ENCODE measurements around the gene AGAP6.
"Not testable (repeated sequence)": the region's sequence is repeated elsewhere in the genome, so short reads cannot be mapped to it uniquely, and the experiment has no call there.

AGAP6 gene

DNA sequence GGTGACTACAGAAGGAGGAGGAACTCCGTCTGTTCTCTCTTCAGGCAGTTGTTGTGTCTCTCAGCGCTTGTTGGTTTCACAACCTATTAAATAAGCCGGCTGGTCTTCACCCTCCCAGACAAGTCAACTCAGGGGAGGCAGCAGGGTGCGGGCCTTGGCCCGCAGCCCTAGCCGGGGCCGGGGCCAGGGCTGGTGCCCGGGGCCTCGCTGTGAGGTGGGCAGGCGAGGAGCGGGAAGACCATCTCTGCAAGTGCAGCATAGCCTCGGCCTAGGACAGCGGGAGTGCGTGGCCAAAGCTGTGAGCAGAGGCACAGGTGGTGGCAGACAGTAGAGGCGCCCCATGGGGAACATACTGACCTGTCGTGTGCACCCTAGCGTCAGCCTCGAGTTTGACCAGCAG lies at the start of gene AGAP6:
Gene AGAP6 (plus strand): TSS at position 31 of the 400 bp plus-strand sequence. CDS start 310 bp downstream, at position 341.
- DNase-seq (ENCODE audit: low read depth) = not testable (repeated sequence)

DNA sequence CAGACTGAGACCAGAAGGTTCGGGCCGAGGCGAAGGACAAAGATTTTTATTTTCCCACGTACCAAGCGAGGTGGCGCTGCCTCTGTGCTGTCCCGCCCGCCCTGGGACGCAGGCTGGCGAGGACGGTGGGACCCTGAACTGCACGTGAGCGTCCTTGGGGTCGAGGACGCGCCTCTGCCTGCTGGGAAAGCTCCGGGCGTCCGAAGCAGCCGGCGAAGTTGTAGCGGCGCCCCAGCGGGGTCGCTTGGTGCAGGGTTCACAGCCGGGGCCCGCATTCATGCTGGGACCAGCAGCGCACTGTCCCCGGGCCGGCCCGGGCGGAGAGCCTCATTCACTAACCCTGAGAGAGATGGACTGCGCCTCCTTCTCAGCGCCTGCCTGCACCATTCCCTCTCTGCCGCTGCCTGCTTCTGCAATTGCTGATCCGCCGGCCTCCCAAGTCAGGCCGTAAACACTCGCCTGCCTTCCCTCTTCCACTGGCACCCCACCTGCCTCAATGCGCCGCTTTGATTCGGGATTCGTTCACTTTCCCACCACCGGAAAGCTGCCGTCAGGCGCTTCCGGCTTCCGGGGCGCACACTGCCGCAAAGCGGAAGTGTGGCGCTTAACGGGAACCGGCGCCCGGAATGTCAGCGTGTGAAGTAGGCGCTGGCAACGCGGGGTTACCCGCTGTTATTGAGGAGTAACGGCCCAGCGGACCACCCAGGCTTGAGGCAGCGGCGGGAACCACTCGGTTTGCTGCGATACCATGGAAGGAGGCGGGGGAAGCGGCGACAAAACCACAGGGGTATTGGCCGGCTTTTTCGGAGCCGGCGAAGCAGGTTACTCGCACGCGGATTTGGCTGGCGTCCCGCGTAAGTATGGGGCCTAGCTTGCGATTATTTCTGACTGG lies 46.5 kb upstream of the AGAP6 start, which contains the start of the genes PARG and TIMM23B:
Gene PARG (minus strand): TSS at position 581 of the 892 bp plus-strand sequence. CDS start 302 bp downstream, at position 279.
Gene TIMM23B (plus strand): TSS at position 607 of the 892 bp plus-strand sequence. CDS start 142 bp downstream, at position 749.
- DNase-seq (ENCODE audit: low read depth) = peak; percentile 72

GRCh38 chr10:49942339-49942705 lies 45.9 kb upstream of the AGAP6 start:
- not testable (repeated sequence) for DNase-seq (ENCODE audit: low read depth)

- DNase-seq (ENCODE audit: low read depth) = not testable (repeated sequence)
Measured at GRCh38 chr10:49943607-49944006, 44.6 kb upstream of the AGAP6 start.

DNA sequence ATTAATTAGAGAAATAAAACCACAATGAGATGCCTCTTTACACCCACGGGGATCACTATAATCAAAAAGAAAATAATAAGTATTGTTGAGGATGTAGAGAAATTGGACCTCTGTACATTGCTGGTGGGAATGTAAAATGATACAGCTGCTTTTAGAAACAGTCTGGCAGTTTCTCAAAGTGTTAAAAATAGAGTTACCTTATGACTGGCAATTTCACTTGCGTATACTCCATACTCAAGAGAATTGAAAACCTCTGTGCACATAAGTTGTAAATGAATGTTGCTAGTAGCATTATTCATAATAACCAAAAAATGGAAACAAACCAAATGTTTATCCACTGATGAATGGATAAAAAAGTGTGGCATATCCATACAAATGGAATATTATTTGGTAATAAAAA lies 40.1 kb upstream of the AGAP6 start:
- not testable (repeated sequence) for DNase-seq (ENCODE audit: low read depth)

GRCh38 chr10:49948737-49949136 lies 39.5 kb upstream of the AGAP6 start:
- DNase-seq (ENCODE audit: low read depth) = not testable (repeated sequence)

DNA sequence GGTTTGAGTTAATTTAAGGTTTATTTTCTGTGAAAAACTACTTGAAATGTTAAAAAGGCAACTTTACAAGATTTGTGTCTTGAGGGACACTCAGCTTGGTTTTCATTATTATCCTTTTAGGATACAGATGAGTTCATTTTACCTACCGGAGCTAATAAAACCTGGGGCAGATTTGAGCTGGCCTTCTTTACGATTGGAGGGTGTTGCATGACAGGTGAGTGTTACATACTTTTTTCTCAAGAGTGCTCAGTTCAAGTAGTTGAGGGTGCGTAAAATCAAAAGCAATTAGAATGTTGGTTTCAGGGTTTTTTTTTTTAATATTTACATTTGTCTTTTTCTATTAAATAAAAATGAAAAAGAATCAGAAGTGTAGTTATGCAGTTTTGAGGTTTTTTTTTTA lies 36.2 kb upstream of the AGAP6 start:
- not testable (repeated sequence) for DNase-seq (ENCODE audit: low read depth)

DNA sequence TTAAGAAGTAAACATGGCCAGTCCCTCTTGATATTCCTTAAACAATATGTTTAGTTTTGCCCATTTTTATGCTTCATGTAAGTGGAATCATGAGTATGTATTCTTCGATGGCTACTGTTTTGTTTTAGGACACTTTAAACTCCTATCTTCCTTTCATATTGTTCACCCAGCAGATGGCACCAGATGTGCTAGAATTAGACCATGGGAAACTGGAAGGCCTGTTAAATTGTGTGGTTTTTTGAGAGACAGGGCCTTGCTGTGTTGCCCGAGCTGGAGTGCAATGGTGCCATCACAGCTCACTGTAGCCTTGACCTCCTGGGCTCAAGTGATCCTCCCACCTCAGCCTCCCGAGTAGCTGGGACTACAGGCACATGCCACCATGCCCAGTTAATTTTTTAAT lies 35.1 kb upstream of the AGAP6 start:
- DNase-seq (ENCODE audit: low read depth) = not testable (repeated sequence)

DNA sequence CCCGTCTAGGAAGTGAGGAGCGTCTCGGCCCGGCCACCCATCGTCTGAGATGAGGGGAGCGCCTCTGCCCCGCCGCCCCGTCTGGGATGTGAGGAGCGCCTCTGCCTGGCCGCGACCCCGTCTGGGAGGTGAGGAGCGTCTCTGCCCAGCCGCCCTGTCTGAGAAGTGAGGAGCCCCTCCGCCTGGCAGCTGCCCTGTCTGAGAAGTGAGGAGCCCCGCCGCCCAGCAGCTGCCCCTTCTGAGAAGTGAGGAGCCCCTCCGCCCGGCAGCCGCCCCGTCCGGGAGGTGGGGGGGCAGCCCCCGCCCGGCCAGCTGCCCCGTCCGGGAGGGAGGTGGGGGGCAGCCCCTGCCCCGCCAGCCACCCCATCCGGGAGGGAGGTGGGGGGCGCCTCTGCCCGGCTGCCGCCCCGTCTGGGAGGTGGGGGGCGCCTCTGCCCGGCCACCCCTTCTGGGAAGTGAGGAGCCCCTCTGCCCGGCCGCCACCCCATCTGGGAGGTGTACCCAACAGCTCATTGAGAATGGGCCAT lies 17.8 kb upstream of the AGAP6 start:
- DNase-seq (ENCODE audit: low read depth) = not testable (repeated sequence)

DNA sequence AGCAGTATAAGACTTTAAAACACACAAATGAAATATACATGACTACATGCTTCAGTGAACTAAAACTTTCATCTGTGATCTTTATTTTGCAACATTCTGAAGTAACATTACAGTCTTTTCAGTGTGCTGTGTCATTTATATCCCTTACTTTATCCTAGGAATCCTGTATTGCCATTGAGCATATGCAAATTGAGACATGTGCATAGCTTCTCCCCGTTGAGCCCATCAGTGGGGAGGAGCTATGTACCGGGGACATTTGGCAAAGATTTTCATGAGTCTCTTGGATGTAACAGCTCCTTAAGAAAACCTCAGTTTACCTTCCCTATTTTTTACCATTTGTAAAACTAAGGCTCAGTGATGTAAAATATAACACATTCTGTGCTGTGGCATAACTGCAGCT lies 16.7 kb upstream of the AGAP6 start:
- not testable (repeated sequence) for DNase-seq (ENCODE audit: low read depth)

DNA sequence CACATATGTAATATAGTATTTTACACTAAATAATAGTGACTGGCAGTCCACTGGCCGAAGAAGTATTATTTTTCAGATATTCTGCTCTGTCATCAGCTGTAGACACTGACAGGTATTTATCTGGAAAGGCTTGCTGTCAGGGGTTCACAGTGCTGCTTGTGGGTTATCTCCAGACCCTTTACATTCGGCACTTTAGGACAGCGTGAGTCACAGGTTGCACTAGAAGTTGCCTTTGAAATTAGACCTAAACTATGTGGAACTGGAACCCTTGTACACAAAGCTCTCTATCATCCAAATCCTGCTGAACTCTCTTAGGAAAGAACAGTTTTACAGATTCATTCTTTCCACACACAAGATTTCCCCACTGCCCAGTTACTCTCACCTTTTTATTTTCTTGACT lies 16.1 kb upstream of the AGAP6 start:
- not testable (repeated sequence) for DNase-seq (ENCODE audit: low read depth)

DNA sequence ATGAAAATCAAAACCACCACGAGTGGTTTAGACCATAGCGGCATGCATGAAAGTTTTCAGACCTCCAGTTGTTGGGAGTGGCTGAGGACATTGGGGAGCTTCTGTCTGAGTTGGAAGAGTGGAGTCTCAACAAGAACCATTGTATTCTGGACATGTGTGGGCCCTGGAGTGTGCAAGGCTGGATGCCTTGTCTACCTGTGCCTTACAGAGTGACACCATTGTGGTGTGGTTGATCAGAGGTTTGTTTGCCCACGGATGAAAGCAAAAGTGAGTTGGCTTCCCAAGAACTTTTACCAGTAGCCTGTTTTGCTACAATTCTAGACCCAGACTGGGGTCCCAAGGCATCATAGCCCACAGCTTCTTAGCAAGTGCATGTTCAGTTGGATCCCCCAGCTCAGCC lies 10.4 kb upstream of the AGAP6 start:
- DNase-seq (ENCODE audit: low read depth) = not testable (repeated sequence)

DNA sequence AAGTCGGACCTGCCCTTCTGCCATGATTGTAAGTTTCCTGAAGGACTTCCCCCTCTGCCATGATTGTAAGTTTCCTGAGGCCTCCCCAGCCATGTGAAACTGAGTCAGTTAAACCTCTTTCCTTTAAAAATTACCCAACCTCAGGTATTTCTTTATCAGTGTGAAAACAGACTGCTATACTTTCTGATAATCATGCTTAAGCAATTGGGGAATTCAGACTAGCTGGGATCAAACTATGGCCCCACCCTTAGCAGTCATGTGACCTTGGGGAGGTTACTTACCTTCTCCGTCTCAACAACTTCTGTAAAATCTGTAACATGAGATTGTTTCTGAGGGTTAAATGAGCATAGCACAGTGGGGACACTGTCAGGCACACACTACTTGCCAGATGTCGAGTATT lies 999 bp upstream of the AGAP6 start:
- DNase-seq (ENCODE audit: low read depth) = not testable (repeated sequence)

DNA sequence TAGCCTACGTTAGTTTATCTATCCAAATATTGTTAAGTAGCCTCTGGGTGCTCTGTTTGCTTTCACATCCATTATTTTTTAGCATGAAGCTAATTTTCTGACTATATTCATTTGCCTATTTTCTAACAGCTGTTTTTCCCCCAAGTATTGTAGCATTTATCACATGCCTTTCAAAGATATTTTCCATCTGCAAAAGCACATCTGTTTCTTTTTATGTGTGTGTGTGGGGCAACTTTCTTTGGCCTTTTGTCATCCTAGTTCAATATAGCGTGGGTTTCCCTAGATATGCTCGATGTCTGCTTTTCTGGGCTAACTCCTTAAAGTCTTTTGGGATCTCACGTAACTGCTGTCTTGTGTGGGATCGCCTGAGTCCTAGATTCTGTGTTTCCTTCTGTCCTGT lies 7.1 kb downstream of the AGAP6 start:
- DNase-seq (ENCODE audit: low read depth) = not testable (repeated sequence)

- DNase-seq (ENCODE audit: low read depth) = not testable (repeated sequence)
Measured at GRCh38 chr10:50014024-50014423, 25.8 kb downstream of the AGAP6 start.

- not testable (repeated sequence) for DNase-seq (ENCODE audit: low read depth)
Measured at GRCh38 chr10:50015596-50016220, 27.5 kb downstream of the AGAP6 start.

DNA sequence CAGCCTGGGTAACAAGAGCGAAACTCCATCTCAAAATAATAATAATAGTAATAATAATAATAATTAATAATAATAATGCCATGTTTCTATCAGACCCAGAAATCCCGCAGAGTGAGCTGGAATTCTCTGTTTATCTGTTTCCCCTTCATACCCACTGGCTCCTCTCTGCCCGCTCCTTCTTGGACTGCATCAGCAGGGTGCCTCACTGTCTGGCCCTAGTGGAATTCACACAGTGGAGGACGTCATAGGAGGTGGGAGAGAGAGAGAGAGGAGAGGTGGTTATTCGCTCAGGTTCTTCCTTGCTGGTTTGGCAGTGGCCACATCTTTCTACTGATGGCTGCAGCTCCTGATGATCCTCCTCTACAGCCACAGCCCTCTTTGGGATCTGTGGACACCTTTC lies 28.7 kb downstream of the AGAP6 start:
- DNase-seq (ENCODE audit: low read depth) = not testable (repeated sequence)

- DNase-seq (ENCODE audit: low read depth) = not testable (repeated sequence)
Measured at GRCh38 chr10:50017646-50018045, 29.4 kb downstream of the AGAP6 start.

- not testable (repeated sequence) for DNase-seq (ENCODE audit: low read depth)
Measured at GRCh38 chr10:50019279-50019678, 31.1 kb downstream of the AGAP6 start.

DNA sequence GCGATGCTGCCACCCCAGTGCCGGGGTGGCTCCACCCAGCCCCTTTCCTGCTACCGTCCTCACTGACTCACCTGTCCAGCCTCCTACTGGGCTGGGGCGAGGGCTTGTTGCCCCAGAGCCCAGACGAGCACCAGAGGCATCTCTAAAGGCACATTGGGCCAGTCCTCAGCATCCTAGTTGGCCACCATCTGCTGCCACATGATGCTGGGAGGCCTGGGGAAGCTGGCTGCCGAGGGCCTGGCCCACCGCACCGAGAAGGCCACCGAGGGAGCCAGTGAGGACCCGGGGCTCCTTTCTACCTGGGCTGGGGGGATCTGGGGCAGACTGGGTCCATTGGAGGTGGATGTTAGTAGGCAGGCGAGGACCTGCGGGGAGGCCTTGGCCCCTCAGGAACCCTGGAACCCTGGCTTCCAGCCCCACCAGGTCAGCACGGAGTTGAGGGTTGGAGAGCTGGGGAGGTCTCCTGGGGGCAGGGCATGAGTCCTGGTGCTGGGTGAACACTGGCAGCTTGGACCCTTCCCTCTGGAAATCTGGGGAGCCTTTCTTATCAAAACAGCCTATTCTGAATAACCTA lies 32.3 kb downstream of the AGAP6 start:
- not testable (repeated sequence) for DNase-seq (ENCODE audit: low read depth)

- DNase-seq (ENCODE audit: low read depth) = no peak
Measured at GRCh38 chr10:50021646-50022045, 33.4 kb downstream of the AGAP6 start.

DNA sequence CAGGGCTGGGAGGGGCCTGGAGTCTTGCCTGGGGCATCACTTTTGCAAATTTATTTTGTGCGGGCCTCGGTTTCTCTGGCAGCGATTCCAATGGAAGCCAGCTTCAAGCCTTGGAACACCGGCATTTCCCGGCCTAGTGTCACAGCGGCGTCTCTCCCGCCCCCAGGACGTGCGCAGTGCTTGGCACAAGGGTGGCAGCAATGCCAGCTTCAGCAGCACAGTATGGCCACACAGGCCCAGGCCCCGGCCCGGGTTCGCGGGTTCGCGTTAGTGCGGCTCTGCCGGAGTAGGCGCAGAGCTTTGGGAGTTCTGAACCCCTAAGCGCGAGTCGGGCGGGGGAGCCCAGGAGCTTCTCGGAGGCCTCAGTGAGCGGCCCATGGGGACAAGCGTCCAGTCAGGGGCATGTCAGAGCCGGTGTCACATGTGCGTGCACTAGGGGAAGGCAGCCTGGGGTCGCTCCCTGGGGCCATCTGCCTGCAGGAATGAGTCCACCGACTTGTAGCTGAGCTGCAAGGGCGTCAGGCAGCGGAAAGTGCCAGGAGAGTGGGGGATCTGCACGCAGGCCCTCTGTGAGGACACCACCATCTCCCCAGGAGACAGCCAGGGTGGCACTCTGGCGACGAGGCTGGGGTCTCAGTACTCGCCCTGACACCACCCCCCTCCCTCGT lies 36.6 kb downstream of the AGAP6 start:
- DNase-seq (ENCODE audit: low read depth) = not testable (repeated sequence)

Measured in activated T-helper 9 cell treated with anti-CD3 and anti-CD28 coated beads, Interleukin-2, amount 50 U/mL, for 16 hours (primary cell).